Mesenteric fat pad (tissue), 1 donor: ENCODE results near the gene FUNDC2. TPM values are rescaled to one million over a fixed set of nuclear protein-coding genes. Genes with fewer than 3 reads are reported as not detected.

Source experiments
- DNase-seq: peaks from one replicate; pipeline ENCODE4 v3.0.0-alpha.2; 2020; ENCODE audit warnings: low spot score
- total RNA-seq: library from RNA; stranded (reverse); fragmentation: NEBNext Ultra II Directional; extraction: Animal tissue kit (Norgen Biotek cat#: 25700); gene quantifications from one replicate; pipeline ENCODE4 v1.2.1, GENCODE V29; 2021
- donor health status: DM: yes; HTN: yes; CAD: no.

The FUNDC2 gene
- total RNA-seq, 1 donor from 2014 or later = 116 TPM

DNA sequence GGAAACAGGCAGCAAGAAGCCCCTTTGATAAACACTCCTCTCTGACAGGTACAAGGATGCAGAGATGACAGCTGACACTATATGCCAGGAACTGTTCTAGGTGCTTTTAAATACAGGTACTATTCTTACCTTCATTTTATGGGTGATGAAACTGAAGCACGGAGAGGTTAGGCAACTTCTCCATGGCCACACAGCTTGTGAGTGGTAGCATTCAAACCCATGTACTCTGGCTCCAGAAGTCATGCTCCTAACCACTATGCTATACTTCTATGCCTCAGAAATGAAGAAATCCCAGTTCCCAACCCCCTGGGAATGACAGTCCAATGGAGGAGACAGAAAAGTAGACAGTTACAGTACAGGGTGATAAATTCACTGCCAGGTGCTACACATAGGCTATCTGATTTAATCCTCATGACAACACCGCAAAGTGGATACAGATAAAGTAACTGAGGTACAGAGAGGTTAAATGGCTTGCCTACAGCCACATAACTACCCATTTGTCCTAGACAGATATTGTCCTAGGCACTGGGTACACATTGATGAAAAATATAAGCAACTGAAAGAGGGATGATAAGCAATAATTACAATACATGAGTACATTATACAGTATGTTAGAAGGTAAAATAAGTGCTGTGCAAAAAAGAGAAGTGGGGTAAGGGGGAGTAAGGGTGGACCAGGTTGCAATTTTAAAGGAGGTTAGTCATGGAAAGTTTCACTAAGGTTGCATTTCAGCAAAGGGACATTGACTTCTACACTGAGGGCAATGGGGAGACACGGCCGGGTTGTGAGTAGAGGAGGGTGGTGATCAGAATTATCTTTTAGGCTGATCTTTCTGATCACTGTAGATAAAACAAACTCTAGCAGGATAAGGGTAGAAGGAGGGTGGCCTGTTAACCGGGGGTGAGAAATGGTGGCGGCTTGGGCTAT is 2.5 kb upstream of the FUNDC2 start:
- no peak for DNase-seq

- DNase-seq = no peak
These were observed 271 bp upstream of the FUNDC2 start for GRCh38 chrX:155026420-155026726.

DNA sequence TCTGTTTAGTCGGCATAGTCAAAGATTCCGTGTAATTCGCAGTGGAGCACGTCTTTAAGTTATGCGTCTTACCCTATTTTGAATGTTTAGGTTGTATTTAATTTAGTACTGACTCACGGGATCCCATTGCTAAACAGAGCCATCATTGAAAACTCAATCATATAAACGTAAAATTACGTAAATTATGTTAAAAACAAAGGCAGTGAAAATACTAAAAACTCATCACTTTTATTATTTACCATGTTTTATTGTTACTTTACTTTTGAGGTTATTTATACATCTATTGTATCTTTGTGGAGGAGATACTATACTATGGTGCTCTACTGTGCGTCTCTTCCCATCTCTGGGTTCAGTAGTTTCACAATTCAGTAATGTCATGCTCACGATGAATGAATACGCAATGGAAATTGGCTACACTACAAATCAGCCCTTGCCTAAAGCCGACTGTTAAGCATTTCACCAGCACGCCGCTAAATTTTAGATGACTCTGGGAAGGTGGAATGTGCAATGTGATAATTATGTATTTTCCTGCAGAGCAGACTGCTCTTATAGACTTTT is 944 bp downstream of the FUNDC2 start:
- no peak for DNase-seq

GRCh38 chrX:155028129-155028528 is 1.5 kb downstream of the FUNDC2 start:
- DNase-seq = no peak

- no peak for DNase-seq
These were observed 2.2 kb downstream of the FUNDC2 start for GRCh38 chrX:155028877-155029291.

DNA sequence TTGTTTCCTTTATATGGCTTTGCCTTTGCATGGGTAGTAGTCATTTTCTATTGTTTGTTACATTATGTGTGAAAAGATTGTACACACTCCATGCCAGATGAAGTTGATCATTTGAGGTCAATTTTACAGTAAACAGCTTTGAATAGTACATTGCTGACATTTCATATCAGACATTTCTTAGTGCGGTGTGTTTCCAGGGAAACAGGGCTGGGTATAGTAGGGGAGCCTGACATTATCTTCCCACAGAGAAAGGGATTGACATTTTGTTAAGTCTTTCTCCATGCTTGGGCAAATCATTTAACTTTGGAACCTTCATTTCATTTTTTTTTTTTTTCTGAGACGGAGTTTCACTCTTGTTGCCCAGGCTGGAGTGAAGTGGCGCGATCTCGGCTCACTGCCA is 5.0 kb downstream of the FUNDC2 start:
- DNase-seq = no peak

DNA sequence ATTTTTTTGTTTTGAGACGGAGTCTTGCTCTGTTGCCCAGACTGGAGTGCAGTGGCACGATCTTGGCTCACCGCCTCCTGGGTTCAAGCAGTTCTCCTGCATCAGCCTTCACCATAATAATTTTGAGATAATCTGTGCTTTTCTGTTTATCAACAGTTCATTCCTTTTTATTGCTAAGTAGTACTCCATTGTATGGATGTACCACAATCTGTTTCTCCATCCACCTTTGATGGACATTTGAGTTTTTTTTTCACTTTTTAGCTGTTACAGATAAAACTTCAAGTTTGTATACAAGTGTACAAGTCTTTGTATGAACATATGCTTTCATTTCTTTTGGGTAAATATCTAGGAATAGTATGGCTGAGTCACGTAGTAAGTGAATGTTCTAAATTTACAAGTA is 9.0 kb downstream of the FUNDC2 start:
- no peak for DNase-seq

DNA sequence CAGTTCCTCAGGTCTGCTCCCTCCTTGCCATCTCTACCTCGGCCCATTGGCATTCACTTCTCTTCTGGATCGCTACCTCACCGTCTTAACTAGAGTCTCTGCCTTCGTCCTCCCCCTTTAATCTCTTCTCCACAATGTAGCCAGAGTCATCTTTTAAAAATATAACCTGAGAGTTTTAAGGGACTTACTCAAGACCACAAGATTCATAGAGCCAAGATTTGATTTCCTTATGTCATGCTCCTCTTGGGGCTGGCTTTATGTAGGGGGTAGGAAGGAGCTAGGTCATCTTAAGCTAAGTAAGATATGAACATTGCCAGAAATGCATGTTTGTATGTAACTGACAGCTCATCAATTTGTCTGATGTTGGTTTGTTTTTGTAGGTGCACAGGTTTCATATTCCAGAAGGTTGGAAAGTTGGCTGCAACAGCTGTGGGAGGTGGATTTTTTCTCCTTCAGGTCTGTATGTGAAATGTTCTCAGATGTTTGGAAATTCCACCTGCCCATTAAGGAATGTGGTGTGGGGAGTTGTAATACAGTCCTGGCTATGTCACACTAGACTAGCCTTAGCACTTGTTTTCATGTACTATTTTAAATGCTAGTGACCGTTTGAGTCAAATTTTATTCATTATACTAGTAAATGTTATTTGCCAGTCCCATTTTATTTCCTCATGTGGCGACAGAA is 19.6 kb downstream of the FUNDC2 start:
- DNase-seq = no peak

DNA sequence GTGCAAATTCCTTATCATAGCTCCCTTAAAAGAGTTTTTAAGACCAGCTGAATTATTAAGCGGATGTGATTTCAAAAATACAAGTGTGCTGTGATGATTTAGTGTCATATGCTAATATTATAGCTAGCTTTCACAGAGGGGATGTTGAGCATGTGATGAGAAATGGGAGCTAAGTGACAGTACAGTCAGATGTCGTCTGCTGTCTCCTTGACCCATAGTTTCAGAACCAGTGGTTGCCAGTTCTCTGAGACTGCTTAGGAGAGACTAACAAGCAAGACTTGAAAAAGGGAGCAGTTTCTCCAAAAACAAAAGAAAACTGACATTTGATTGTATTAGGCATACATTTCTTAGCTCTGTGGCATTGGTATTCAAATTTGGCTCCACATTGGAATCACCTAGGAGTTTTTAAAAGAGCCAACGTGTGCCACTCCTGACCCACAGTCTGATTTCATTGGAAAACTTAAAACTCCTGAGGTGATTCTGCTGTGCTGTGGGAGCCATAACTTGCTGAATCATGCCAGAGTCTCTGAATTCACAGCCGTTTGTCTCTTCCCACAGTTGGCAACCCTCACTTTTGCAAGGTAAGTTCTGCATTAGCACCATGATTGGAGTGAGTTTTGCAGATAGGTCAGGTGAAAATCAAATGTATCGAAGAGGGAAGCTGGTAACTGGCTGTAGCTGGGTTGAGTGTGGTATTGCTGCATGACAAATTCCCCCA is 20.3 kb downstream of the FUNDC2 start:
- no peak for DNase-seq

DNA sequence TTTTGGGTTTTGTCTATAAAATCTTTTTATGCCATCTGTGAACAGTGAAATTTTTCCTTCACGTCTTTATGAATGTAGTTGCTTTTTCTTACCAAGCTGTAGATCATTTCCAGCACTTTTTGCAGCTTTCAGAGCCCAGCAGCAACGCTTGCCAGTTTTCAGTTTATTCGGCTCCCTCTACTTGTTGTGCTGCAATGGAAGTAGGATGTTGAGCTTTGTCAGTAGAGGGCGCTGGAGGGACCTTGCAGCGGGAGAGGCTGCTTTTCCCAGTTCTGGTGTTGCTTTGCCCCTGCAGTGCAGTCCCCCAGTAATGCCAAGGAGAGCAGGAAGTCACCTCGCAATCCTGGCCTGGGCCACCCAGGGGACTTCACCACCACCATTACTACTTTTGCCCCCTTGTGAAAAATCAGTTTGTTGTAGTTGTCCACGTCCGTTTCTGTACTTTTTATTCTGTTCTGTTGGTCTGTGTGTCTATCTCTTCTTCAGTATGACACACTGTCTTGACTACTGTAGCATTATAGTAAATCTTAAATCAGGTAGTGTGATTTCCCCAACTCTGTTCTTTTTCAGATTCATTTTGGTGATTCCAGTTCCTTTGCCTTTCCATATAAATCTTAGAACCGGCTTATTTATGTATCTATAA is 22.5 kb downstream of the FUNDC2 start:
- no peak for DNase-seq

DNA sequence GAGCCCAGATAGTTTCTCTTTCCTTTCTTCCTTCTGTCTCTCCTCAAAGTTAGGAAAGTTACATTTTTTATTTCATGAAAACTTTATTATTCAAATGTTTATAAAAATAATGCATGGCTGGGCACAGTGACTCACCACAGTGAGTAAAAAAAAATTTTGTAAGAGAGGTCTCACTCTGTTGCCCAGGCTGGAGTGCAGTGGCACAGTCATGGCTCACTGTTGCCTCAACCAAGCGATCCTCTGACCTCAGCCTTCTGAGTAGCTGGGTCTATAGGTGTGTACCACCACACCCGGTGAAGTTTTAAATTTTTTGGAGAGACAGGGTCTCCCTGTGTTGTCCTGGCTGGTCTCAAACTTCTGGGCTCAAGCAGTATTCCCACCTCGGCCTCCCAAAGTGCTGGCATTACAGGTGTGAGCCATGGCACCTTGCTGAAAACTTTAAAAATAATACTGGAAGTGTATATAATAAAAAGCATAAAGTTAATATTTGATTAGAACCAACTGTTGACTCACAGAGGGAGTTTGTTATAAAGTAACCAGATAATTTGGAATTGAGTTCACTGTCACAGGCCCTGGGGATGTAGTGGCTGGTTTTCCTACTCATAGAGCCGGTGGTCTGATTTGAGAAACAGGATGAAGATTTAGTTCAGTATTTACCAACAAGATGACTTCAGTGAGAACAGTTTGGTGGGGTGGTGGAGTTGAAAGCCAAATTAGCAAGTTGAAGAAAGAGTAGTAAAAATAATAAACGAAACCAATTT is 26.3 kb downstream of the FUNDC2 start:
- no peak for DNase-seq

DNA sequence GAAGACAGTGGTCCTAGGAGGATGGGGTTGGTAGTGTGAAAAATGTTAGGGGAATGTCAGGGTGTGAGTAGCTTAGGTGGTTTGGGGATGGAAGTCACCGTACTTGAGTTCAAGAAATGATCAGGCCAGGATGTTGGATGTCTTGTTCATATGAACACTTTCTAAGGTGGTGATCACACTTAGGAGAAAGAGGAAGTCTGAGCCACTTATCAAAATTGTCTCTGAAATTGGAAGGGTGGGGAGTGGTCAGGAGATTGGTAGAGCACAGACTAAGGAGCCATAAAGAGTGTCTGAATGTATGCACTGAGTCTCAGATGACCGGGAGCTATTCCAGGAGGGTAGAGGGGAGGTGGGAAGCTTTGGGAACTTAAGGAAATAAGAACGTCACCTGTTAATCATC is 27.0 kb downstream of the FUNDC2 start:
- DNase-seq = no peak

GRCh38 chrX:155054255-155054654 is 27.6 kb downstream of the FUNDC2 start:
- DNase-seq = no peak

- DNase-seq = no peak
These were observed 28.9 kb downstream of the FUNDC2 start for GRCh38 chrX:155055494-155055893.

DNA sequence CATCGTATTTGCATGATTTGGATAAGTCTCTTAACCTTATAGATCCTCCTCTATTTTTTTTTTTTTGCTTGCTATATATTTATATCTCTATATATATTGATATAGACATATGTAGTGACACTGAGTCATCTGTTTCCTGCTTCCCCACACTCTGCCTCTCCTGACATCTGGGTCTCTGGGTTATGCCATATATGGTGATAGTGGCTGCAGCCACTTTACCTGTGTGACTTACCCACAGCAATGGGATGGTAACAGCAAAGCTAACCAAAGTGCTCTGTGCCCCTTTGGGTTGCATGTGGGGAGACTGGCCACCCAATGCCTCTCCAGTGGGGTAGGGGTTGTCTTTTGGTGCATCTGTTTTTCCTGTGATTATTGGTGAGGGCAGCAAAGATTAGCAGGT is 29.8 kb downstream of the FUNDC2 start:
- DNase-seq = no peak

GRCh38 chrX:155056877-155057792 is 30.5 kb downstream of the FUNDC2 start:
- no peak for DNase-seq

DNA sequence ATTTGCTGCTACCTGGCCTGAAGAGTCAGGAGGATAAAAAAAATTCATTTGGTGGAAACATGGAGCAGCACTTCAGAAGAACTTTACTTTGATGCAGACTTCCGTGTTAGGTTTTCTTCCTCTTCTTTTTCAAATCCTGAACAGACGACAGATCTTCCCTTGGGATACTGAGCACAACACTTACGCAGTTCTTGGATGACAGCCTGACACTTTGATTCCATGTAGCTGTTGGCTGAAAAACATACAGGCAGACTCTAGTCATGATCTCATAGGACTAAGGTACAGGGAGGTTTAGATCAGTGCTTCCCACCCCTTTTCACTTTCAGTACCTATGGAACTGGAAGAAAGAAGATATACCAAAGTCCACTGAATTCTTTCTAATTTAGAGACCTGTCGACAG is 35.1 kb downstream of the FUNDC2 start:
- no peak for DNase-seq

- no peak for DNase-seq
These were observed 38.5 kb downstream of the FUNDC2 start for GRCh38 chrX:155065035-155065734.

- no peak for DNase-seq
These were observed 41.5 kb downstream of the FUNDC2 start for GRCh38 chrX:155068165-155068564.
